PC-9 (cell line): ENCODE data around the gene RBFOX1.

ENCODE experiments used
- CTCF ChIP-seq: fragments of 200-600 bp; sonication (generic); conservative IDR thresholded peaks from 2 replicates; pipeline ENCODE4 v1.6.1; 2017; ENCODE audit warnings: mixed run types, antibody characterized with exemption, mild to moderate bottlenecking, moderate library complexity
- EZH2 ChIP-seq: fragments of 200-600 bp; sonication (generic); IDR thresholded peaks from 2 replicates; pipeline ENCODE4 v1.8.0; 2017; ENCODE audit warnings: antibody characterized with exemption, low read depth

- no peak for TF ChIP-seq CTCF
- TF ChIP-seq EZH2: no peak
These were observed 10.0 kb downstream of the RBFOX1 start for GRCh38 chr16:7342598-7342997.
